ENCODE measurements around the gene TMEM150A. TPM values are rescaled to one million over a fixed set of nuclear protein-coding genes. Genes with fewer than 3 reads are reported as not detected.

The TMEM150A gene
- total RNA-seq, 1 donor from 2014 or later = 6.2 TPM

Other genes with a start within 250 kb of the TMEM150A start
- 21.0 and 25.0 TPM in 2 replicates for gene RETSAT, start 248.2 kb downstream of the TMEM150A start, total RNA-seq
- 16.7 and 18.2 TPM in 2 replicates for gene ELMOD3, start 247.9 kb downstream of the TMEM150A start, total RNA-seq
- 51.6 and 63.6 TPM in 2 replicates for gene CAPG, start 192.3 kb downstream of the TMEM150A start, total RNA-seq
- gene SH2D6, start 184.0 kb downstream of the TMEM150A start, total RNA-seq = 0.69 and 0.96 TPM in 2 replicates
- gene MAT2A, start 63.5 kb downstream of the TMEM150A start, total RNA-seq = 481 and 492 TPM in 2 replicates
- gene GGCX, start 41.2 kb downstream of the TMEM150A start, total RNA-seq = 21.8 and 23.1 TPM in 2 replicates
- 90.9 and 91.3 TPM in 2 replicates for gene VAMP8, start 25.1 kb downstream of the TMEM150A start, total RNA-seq
- 33.1 and 37.9 TPM in 2 replicates for gene VAMP5, start 18.3 kb downstream of the TMEM150A start, total RNA-seq
- gene RNF181, start 7.0 kb downstream of the TMEM150A start, total RNA-seq = 111 and 116 TPM in 2 replicates
- gene C2orf68, start 9.4 kb upstream of the TMEM150A start, total RNA-seq = 36.6 and 36.9 TPM in 2 replicates
- gene USP39, start 13.5 kb upstream of the TMEM150A start, total RNA-seq = 94.0 and 102 TPM in 2 replicates
- gene SFTPB, start 65.5 kb upstream of the TMEM150A start, total RNA-seq = not detected in 2 replicates
- 54.1 and 58.5 TPM in 2 replicates for gene GNLY, start 91.7 kb upstream of the TMEM150A start, total RNA-seq
- 0.19 TPM in 1 of 2 replicates, not detected in the other for gene ATOH8, start 151.3 kb upstream of the TMEM150A start, total RNA-seq